ENCODE measurements around the gene SPTB. TPM values are rescaled to one million over a fixed set of nuclear protein-coding genes. Genes with fewer than 3 reads are reported as not detected.

Gene SPTB
- total and polyA plus RNA-seq, 9 of the 15 experiments (the other 6 are each of a cell fraction or from before 2014, with no cell fraction given) = 0.21 to 45.9 (median 11.7) TPM

DNA sequence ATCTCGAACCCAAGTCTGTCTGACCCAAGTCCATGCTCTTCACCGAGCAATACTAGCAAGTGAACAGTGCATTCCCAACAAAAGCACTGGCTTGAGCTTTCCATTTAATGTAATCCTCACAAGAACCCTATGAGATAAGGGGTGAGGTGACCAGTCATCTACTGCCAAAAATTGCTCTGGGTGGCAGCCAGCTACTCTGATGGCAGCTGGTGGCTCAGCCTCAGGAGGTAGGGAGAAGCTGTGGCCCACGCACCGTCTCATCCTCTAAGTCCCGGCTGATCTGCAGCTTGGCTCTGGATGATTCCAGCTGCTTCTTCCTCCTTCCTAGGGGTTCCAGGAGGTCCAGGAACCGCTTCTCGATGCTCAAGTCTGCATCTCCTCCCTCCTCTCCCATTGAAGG lies 100.2 kb downstream of the SPTB start:
- ChIA-PET POLR2A (interaction anchor here (1.2 kb wide), 1 partner anchor 34 kb away, joined by 5 read pairs; no protein-coding TSS in a partner anchor), CTCF (ENCODE audit: low intra/inter-chr PET ratio) (no interaction called here)
- no peak for ATAC-seq
- Histone ChIP-seq H3K4me1 (replicated peaks in 1 of 2; ENCODE audit: control insufficient read depth in 2 of 2, insufficient read depth in 2 of 2, low read length in 2 of 2) (peaks cover 0 to 7% of the 10 kb centered on the region in 2 experiments; a peak in 2 of 5 replicates), H3K27me3 (ENCODE audit: control insufficient read depth in 2 of 2, insufficient read depth in 2 of 2, low read length in 2 of 2) (no peaks in the 10 kb centered on the region), H3K9me3 (replicated peaks; ENCODE audit: control insufficient read depth, insufficient read depth, low read depth, low read length) (no peaks in the 10 kb centered on the region), H3K4me2 (ENCODE audit: insufficient read depth, low read length) (no peak overlapping the region), H3K27ac (ENCODE audit: extremely low read depth, low read depth, low read length) (no peak overlapping the region), H3K36me3 (ENCODE audit: control insufficient read depth, insufficient read depth, low read length) (peaks cover 69% of the 10 kb centered on the region; the same call in 2 of the 3 replicates), H3K9ac (ENCODE audit: insufficient read depth in 1 of 2, low read depth in 2 of 2, low read length in 2 of 2) (no peak overlapping the region), H3K4me3 (no peak overlapping the region), H4K20me1 (replicated peaks; ENCODE audit: control insufficient read depth, insufficient read depth, low read length) (no peaks in the 10 kb centered on the region), H3K9me1 (ENCODE audit: control insufficient read depth, insufficient read depth, low read length) (no peaks in the 10 kb centered on the region), H2AFZ (ENCODE audit: low read depth, low read length) (no peak overlapping the region), H3K79me2 (ENCODE audit: control insufficient read depth, insufficient read depth, low read length) (no peaks in the 10 kb centered on the region)
- no peak for DNase-seq (ENCODE audit: extremely low read depth in 1 of 4, low spot score in 3 of 4)
- no TSS peak for BruUV-seq (replicated peaks)
- no peak for TF ChIP-seq U2AF2 (optimal IDR thresholded peaks at IDR 0.05; ENCODE audit: low read depth, low read length)
- 92% methylated on average over 5 of the region's 7 CpGs for WGBS (ENCODE audit: insufficient coverage, low coverage, missing lambda C conversion rate)
- no peak for FAIRE-seq
- in situ Hi-C loops (cut with MboI) = no loop called here
- intact Hi-C loops (cut with micrococcal nuclease) = no loop called here

DNA sequence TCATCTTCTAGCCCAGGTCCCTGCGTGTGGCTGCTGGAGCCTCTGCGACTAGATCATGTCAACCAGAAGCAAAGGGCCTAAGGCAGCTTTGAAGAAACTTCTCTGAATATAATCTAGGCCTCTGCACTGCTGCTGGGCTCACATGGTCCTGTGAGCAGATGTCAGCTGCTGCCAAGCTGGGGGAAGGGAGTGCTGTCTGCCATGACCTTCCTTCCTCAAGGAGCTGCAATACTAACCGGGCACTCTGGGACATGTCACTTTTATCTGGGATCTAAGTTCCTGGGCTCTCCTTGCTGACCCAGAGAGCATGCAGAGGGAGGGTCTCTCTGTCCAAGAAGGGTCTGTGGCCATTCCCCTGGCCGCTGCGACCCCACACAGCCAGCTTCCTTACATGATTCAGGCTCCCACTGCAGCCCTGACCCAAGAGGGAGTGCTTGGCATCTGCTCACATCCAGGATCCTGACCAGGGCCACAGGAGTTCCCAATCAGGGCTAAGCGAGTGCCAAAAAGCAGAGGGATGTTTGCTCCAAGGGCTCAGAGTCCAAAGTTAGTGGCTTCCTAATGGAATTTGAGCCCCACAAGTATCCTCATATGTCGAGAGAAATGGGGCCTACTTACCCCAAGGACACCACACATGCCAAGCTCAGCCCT lies 101.5 kb downstream of the SPTB start:
- no peak overlapping the region for H3K27ac ChIP-seq (ENCODE audit: extremely low read depth, low read depth, low read length)
- no peak for DNase-seq (ENCODE audit: extremely low read depth in 1 of 4, low spot score in 3 of 4)
- H3K9me3 ChIP-seq (replicated peaks; ENCODE audit: control insufficient read depth, insufficient read depth, low read depth, low read length) = no peaks in the 10 kb centered on the region
- H4K20me1 ChIP-seq (replicated peaks; ENCODE audit: control insufficient read depth, insufficient read depth, low read length) = no peaks in the 10 kb centered on the region
- peaks cover 0 to 7% of the 10 kb centered on the region in 2 experiments; a peak in 2 of 5 replicates for H3K4me1 ChIP-seq (replicated peaks in 1 of 2; ENCODE audit: control insufficient read depth in 2 of 2, insufficient read depth in 2 of 2, low read length in 2 of 2)
- no peak overlapping the region for H3K4me2 ChIP-seq (ENCODE audit: insufficient read depth, low read length)
- no peak overlapping the region for H3K4me3 ChIP-seq
- no TSS peak for BruUV-seq (replicated peaks)
- in situ Hi-C loops (cut with MboI) = no loop called here
- no peak for FAIRE-seq
- WGBS (ENCODE audit: insufficient coverage, low coverage, missing lambda C conversion rate) = 92% methylated on average over 4 of the region's 7 CpGs
- ChIA-PET CTCF (ENCODE audit: low intra/inter-chr PET ratio) (no interaction called here), POLR2A (interaction anchor here (0.7 kb wide), 1 partner anchor 41 kb away, joined by 3 read pairs; no protein-coding TSS in a partner anchor)
- ATAC-seq = no peak
- no peaks in the 10 kb centered on the region for H3K9me1 ChIP-seq (ENCODE audit: control insufficient read depth, insufficient read depth, low read length)
- H3K36me3 ChIP-seq (ENCODE audit: control insufficient read depth, insufficient read depth, low read length) = peaks cover 70% of the 10 kb centered on the region; the same call in 2 of the 3 replicates
- no peaks in the 10 kb centered on the region for H3K79me2 ChIP-seq (ENCODE audit: control insufficient read depth, insufficient read depth, low read length)
- H2AFZ ChIP-seq (ENCODE audit: low read depth, low read length) = no peak overlapping the region
- H3K9ac ChIP-seq (ENCODE audit: insufficient read depth in 1 of 2, low read depth in 2 of 2, low read length in 2 of 2) = no peak overlapping the region
- intact Hi-C loops (cut with micrococcal nuclease) = no loop called here
- no peaks in the 10 kb centered on the region for H3K27me3 ChIP-seq (ENCODE audit: control insufficient read depth in 2 of 2, insufficient read depth in 2 of 2, low read length in 2 of 2)
- TF ChIP-seq ZNF668 (CRISPR knock-in tag; IDR thresholded peaks at IDR 0.05) (no peak), ZNF561 (CRISPR knock-in tag; conservative IDR thresholded peaks at IDR 0.05) (no peak), NR2F6 (CRISPR knock-in tag; IDR thresholded peaks at IDR 0.05) (no peak), LEF1 (IDR thresholded peaks at IDR 0.05) (no peak), HMGN3 (IDR thresholded peaks at IDR 0.05; ENCODE audit: borderline replicate concordance, extremely low read depth, insufficient read length, low read depth, low read length) (no peak), PYGO2 (tag; IDR thresholded peaks at IDR 0.05) (no peak), RBBP5 (IDR thresholded peaks at IDR 0.05; ENCODE audit: borderline replicate concordance, insufficient read depth, low read length, poor library complexity, severe bottlenecking) (no peak), SRSF9 (IDR thresholded peaks at IDR 0.05; ENCODE audit: borderline replicate concordance, low read depth, low read length) (no peak), TAF1 (IDR thresholded peaks at IDR 0.05; ENCODE audit: control insufficient read depth, extremely low read depth, insufficient read depth, low read length, severe bottlenecking) (no peak), SOX6 (IDR thresholded peaks at IDR 0.05) (no peak)
- TF ChIP-seq, protein P1, sequence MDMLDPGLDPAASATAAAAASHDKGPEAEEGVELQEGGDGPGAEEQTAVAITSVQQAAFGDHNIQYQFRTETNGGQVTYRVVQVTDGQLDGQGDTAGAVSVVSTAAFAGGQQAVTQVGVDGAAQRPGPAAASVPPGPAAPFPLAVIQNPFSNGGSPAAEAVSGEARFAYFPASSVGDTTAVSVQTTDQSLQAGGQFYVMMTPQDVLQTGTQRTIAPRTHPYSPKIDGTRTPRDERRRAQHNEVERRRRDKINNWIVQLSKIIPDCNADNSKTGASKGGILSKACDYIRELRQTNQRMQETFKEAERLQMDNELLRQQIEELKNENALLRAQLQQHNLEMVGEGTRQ (CRISPR knock-in tag; IDR thresholded peaks at IDR 0.05) = no peak
- TF ChIP-seq, protein P2, sequence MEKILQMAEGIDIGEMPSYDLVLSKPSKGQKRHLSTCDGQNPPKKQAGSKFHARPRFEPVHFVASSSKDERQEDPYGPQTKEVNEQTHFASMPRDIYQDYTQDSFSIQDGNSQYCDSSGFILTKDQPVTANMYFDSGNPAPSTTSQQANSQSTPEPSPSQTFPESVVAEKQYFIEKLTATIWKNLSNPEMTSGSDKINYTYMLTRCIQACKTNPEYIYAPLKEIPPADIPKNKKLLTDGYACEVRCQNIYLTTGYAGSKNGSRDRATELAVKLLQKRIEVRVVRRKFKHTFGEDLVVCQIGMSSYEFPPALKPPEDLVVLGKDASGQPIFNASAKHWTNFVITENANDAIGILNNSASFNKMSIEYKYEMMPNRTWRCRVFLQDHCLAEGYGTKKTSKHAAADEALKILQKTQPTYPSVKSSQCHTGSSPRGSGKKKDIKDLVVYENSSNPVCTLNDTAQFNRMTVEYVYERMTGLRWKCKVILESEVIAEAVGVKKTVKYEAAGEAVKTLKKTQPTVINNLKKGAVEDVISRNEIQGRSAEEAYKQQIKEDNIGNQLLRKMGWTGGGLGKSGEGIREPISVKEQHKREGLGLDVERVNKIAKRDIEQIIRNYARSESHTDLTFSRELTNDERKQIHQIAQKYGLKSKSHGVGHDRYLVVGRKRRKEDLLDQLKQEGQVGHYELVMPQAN (IDR thresholded peaks at IDR 0.05; ENCODE audit: borderline replicate concordance) = no peak

Data from K562 (cell line).